Stimulated activated CD8-positive, alpha-beta memory T cell treated with anti-CD3 and anti-CD28 coated beads, Interleukin-7, amount 100 ng/mL, for 1 hour (primary cell): ENCODE data around the gene GPSM1.

Source experiments
- DNase-seq, 2 donors: peaks; one replicate each; pipeline ENCODE4 v3.0.0-alpha.2; 2020; ENCODE audit warnings: low read depth in 2 of 2

GPSM1 gene

GRCh38 chr9:136290508-136291000 lies 36.8 kb upstream of the GPSM1 start:
- no peak for DNase-seq

DNA sequence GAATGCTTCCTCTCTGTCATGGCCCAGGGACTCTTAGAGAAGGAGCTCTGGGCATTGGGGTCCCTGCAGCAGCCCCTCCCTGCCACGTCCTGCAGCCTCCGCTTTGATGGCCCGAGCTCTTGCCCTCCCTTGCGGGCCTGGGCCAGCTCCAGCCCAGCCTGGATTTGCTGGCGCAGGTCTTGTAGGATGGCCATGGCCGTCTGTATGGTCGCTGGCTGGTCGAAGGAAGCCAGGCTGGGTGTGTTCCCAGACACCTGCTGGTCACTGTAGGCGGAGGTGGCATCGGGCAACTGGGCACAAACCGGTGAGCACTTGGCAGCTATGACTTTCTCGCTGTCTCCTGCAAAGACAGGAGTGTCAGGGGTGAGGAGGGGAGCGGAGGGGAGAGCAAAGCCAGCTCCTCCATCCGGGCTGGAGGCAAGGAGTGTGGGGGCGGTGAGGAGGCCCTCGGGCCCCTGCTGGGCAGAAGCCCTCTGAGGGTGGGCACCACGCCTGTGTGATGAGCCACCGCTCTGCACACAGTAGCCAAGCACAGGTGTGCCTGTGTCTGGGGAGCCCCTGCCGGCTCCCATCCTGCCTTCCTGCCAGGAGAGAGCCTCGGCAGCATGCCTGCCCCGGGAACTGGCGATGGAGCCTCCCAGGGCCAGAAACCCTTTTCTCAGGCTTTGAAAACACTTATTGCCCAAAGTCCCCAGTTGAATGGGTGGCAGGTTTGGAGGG lies 35.9 kb upstream of the GPSM1 start:
- no peak for DNase-seq

DNA sequence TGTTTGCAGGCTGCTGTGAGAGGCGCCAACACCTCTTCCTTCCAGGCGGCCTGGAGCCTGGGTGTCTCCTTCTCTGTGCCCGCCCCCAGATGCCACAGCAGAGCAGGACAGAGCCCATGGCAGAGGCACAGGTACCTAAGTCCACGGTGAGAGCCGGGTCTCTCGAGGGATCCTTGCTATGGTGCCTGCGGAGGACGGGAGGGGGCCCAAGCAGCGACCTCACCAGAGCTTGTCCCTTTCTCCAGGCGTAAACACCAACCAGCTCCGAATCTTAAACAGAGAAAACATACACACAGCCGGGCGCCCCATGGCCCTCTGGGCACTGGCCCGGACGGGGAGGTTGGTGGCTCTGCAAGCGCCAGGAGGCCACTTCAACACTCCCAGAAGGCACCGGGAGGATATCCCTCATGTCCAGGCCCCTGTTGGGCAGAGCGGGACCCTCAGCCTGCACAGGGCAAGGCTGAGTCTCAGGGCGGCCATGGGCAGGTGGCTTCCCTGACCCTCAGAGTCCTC lies 35.3 kb upstream of the GPSM1 start:
- no peak for DNase-seq

DNA sequence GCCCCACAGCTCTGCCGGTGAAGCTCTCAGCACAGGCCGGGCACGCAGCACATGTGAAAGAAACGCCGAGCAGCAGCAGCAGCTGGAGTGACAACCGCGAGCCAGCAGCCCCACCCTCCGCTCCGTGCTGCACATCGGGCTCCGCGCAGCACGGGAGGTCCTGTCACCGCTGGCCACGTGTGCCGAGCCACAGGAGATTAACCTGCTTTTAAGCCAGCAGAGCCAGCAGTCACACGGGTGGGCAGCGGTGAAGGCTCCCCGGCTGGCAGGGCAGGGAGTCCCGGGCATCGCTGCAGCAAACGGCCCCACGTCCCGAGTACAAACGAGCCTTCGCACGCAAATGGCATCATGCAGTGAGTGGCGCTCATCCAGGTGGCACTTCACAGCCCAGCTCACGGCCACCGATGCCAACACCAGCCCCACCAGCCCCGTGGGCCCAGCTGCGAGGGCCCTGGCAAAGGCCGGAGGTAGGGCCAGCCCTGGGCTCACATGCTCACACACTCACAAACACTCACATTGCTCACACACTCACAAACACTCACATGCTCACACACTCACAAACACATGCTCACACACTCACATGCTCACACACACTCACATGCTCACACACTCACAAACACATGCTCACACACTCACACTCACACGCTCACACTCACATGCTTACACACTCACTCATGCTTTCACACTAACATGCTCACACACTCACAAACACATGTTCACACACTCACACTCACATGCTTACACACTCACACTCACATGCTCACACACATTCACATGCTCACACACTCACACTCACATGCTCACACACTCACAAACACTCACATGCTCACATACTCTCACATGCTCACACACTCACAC lies 34.5 kb upstream of the GPSM1 start:
- no peak for DNase-seq

GRCh38 chr9:136293476-136294077 lies 33.8 kb upstream of the GPSM1 start:
- no peak for DNase-seq

DNA sequence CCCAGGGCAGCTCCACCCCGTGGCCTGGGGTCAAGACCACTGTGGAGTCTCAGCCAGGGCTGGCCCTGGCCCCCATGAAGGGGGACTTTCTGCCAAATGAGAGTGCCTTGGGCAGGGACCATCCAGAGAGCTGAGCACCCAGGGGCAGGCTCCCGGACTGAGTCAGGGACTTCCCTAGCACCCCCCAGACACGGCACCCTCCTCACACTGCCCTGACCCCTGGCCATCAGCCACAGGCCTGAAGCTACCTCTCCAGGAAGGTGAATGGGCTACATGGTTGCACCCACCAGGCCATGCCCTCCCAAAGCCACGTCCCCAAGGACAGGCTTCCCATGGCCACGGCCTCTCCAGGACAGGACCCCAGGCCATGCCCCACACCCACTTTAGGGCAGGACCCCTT lies 32.9 kb upstream of the GPSM1 start:
- DNase-seq: no peak

- no peak for DNase-seq
These were observed 32.3 kb upstream of the GPSM1 start for GRCh38 chr9:136295055-136295454.

DNA sequence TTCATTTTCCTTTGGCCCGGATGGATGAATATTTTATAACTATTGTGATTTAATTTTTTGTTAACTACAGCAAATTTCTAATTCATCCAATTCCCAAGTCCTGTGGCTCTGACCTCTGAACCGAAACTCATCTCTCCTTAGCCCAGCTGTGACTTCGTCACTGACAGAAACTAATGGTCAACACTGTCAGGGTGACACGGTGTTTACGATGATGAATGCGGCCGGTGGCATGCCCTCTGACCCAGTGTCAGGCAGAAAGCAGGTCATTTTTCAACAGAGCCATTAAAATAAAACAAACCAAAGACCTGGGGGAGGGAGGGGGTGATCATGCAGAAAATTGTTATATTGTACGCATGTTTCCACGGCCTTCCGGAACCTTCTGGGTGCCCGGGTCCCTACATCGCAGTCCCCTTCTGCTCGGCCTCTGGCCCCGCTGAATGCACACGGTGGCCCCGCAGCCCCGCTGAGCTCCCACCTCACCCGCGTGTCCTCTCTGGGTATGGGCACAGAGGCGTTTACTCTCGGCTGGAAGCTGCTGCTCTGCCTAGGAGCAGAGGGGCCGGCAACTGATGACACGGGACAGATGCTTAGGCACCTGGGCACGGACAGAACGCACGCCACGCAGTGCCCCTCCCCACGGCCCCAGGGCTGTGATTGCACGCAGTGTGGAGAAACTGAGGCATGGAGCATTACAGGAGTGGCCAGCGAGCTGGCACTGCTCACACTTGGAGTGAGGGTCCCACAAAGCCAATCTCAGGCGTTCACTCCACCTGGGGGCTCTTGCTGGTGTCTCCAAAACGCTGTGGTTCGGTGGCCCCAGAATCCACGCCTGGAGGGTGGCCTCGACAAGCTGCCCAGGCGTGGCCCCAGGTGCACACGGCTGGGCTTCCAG lies 31.6 kb upstream of the GPSM1 start:
- no peak for DNase-seq

GRCh38 chr9:136296434-136297015 lies 30.8 kb upstream of the GPSM1 start:
- DNase-seq: no peak

DNA sequence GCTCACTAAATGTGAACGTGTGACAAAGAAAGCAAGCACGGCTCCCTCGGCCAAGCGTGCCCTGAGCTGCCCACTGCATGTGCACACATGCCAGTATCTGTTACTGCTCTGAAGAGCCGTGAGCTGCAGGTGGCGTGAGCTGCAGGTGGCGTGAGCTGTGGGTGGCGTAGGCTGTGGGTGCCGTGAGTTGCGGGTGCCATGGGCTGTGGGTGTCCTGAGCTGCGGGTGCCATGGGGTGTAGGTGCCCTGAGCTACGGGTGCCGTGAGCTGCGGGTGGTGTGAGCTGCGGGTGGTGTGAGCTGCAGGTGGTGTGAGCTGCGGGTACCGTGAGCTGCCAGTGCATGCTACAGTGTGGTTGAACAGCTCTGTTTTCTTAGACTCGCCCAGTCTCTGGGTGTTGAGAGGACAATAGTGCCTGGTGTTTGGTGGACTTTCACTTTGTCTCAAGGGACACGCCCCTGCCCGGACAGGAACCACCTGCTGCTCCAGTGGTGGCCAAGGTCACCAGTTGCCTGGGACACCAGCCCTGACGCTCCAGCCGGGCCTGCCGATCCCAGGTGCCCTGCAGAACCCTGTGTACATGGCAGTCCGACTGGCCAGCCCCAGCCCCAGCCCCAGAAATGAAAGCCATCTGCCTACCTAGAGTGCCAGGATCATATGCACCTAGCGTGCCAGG lies 30.2 kb upstream of the GPSM1 start:
- DNase-seq: no peak

DNA sequence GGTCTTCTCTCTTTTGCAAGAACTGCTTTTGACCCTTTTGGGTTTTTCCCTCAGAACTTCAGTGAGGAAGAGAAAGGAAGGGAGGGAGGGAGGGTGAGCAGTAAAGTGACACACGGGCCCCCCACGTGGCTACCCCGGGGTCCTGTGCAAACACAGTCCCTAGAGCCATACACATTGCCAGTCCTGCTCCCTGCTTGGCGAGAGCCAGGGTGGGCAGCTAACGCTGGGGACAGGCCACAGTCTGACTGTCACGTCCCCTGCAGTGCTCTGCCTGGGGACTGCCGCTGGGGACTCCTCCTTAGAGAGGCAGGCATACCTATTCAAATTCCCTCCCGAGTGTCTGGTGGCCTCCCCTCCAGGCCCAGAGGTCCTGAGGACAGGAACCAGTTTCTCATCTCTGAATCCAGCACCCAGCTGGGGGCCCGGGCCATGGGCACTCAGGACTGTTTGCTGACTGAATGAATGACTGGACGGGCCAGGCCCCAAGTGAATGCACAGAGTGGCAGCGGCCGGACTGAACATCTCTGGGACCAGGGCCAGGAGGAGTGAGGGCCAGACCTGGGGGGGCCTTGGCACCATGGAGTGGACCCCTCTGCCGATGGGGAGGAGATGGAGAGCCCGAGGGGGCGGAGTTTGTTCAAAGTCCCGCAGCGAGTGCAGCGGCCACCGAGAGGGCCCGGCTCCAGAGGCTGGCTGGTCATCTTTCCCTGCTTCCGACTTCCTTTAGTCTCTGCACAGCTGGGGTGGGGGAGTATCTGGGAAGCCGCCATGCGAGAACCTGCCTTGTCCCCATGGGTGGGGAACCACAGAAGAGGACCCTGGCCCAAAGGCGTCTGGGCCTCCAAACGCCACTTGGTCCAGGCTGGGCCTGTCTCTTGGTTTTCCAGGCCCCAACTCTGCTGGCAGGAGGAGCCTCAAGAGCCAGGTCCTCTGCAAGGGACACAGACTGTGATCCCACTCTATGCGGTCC lies 29.3 kb upstream of the GPSM1 start:
- DNase-seq: no peak

- DNase-seq: no peak
These were observed 28.2 kb upstream of the GPSM1 start for GRCh38 chr9:136299116-136299515.

DNA sequence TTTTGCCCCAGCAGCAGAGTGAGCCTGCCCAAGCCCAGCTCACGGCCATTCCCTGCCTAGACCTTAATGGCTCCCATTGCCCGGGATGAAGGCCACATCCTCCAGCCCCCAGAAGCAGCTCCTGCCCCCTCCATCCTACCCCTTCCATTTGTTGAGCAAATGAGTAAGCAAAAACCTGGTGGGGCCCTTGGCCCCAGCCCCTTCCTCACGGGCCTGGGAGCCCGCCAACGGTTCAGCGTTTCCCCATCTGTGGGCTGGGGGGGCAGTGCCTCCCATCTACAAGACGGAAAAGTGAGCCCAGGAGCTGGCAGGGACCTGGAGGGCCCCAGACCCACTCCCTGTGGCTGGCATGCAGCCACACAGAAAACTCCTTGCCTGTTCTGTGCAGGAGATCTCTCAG lies 27.8 kb upstream of the GPSM1 start:
- no peak for DNase-seq

DNA sequence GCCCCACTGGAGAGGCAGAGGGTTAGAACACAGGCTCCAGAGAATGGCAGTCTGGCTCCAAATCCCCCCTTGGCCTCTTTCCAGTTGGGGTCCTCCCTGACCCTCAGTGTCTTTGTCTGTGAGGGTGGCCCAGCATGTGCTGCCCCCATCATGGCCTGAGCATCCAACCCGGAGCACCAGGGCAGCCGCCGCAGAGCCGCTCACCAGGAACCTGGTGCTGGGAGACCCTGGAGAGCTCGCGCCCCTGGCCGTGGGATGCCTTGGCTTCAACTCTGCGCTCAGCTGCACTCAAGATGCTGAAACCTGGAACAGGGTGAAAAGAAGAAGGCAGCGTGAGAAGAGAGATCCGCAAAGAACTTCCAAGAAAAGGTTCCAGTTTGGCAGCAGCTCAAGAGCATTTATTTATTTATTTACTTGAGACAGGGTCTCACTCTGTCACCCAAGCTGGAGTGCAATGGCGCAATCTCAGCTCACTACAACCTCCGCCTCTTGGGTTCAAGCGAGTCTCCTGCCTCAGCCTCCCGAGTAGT lies 27.3 kb upstream of the GPSM1 start:
- no peak for DNase-seq

GRCh38 chr9:136300866-136301265 lies 26.5 kb upstream of the GPSM1 start:
- DNase-seq: no peak

DNA sequence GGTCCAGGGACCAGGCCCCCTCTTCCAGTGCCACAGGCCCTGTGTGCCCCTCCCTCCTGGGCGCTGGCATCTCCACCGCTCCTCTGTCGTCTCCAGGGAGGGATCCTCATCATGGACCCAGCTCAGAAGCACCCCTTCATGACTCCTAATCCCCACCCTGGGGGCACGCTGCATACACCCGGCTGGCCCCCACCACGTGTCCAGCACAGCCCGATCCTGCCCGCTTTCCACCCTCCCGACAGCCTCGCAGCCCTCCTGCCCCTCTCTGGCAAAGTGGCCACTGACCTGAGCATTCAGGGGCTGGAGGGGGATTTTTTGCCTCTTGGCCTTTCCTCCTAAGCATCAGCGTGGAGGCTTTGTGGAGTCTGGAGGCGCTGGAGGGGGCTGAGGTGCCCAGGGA lies 24.8 kb upstream of the GPSM1 start:
- DNase-seq: no peak

GRCh38 chr9:136303066-136303824 lies 24.1 kb upstream of the GPSM1 start:
- no peak for DNase-seq

GRCh38 chr9:136303825-136304416 lies 23.4 kb upstream of the GPSM1 start, which contains the start of gene CCDC187:
TSS of gene CCDC187 (minus strand) at chr9:136304094. CDS start at chr9:136303830, 264 bp downstream.
- DNase-seq: no peak
